22Rv1 (cell line): ENCODE measurements around the gene TAC3.

Source experiments
- CTCF ChIP-seq: fragments of 450-650 bp; IDR thresholded peaks from 2 replicates; pipeline ENCODE4 v1.5.1; 2017; ENCODE audit warnings: mild to moderate bottlenecking
- ZFX ChIP-seq: fragments of 450-650 bp; IDR thresholded peaks from 2 replicates; pipeline ENCODE4 v1.6.1; 2017; ENCODE audit warnings: antibody characterized with exemption, borderline replicate concordance

DNA sequence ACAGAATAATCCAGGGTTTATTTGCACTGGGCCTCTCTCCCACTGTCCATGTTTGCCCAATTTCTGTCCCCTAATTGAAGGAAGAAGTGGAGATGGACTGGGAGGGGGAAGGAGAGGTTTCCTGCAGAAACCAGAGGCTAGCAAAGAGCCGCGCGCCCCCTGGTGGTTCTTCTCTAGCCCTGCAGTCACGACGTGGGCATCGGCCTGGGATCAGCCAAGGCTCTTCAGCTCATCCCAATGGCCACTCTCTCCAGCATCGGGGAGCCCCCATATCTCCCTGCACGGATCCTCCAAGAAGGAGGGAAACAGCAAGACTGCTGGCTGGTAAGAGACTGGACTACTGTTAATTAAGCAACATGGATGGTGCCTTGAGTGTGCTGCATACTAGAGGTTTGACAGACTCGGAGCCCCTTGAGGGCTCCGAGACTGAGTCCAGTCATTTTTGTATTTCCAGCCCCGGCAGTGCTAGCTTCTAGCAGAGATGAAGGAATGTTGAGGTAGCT lies 28.7 kb downstream of the TAC3 start:
- TF ChIP-seq CTCF (peak; percentile 100), ZFX (no peak)
